Frontal cortex (tissue), 4 donors: Measurements from ENCODE around the gene DCLK1. TPM values are rescaled to one million over a fixed set of nuclear protein-coding genes. Genes with fewer than 3 reads are reported as not detected.

Experiments used
- DNase-seq, 2 donors: peaks; one replicate each; pipeline ENCODE4 v3.0.0; 2012; ENCODE audit warnings: low spot score in 2 of 2
- FAIRE-seq: peaks from 2 replicates; lab custom pipeline; 2012; peaks lifted over from hg19 to GRCh38; lab: Jason Lieb, UNC
- total RNA-seq: library from RNA; depleted of rRNA; stranded (reverse); fragments of >200 nt; gene quantifications from one replicate; pipeline ENCODE4 v1.2.3, GENCODE V29; 2014
- donor health status: control.
- donor health status: control.
- donor health status: control.

DCLK1 gene
- total RNA-seq, 1 donor from 2014 or later: 263 TPM

- DNase-seq (no peak), FAIRE-seq (no peak)
Measured at GRCh38 chr13:35744144-35744543, 387.0 kb downstream of the DCLK1 start.

GRCh38 chr13:35743165-35743564, 388.0 kb downstream of the DCLK1 start:
- no peak for FAIRE-seq

GRCh38 chr13:35741657-35742056, 389.5 kb downstream of the DCLK1 start:
- DNase-seq: no peak
- no peak for FAIRE-seq

More at GRCh38 chr13:35743165-35743564, 388.0 kb downstream of the DCLK1 start:
- no peak for DNase-seq

GRCh38 chr13:35736876-35737275, 394.3 kb downstream of the DCLK1 start:
- DNase-seq: no peak
- FAIRE-seq: no peak

- FAIRE-seq: no peak
- DNase-seq: no peak
Measured at GRCh38 chr13:35733827-35734226, 397.4 kb downstream of the DCLK1 start.

GRCh38 chr13:35732565-35732964, 398.6 kb downstream of the DCLK1 start:
- DNase-seq: no peak
- no peak for FAIRE-seq

GRCh38 chr13:35731471-35731870, 399.7 kb downstream of the DCLK1 start:
- DNase-seq (no peak), FAIRE-seq (no peak)

- FAIRE-seq (no peak), DNase-seq (no peak)
Measured at GRCh38 chr13:35729926-35730627, 401.1 kb downstream of the DCLK1 start.

GRCh38 chr13:35727881-35728280, 403.3 kb downstream of the DCLK1 start:
- FAIRE-seq: no peak
- DNase-seq: no peak

- FAIRE-seq (no peak), DNase-seq (no peak)
Measured at GRCh38 chr13:35724446-35724845, 406.7 kb downstream of the DCLK1 start.

- DNase-seq: no peak
- no peak for FAIRE-seq
Measured at GRCh38 chr13:35723821-35724220, 407.4 kb downstream of the DCLK1 start.

- no peak for DNase-seq
- FAIRE-seq: no peak
Measured at GRCh38 chr13:35723053-35723461, 408.1 kb downstream of the DCLK1 start.

- DNase-seq: no peak
Measured at GRCh38 chr13:35722458-35723052, 408.6 kb downstream of the DCLK1 start.

GRCh38 chr13:35720690-35721554, 410.3 kb downstream of the DCLK1 start:
- peak; percentile 21 to 63 for DNase-seq
- FAIRE-seq: no peak

More at GRCh38 chr13:35722458-35723052, 408.6 kb downstream of the DCLK1 start:
- no peak for FAIRE-seq

- FAIRE-seq: no peak
- no peak for DNase-seq
Measured at GRCh38 chr13:35720290-35720689, 410.9 kb downstream of the DCLK1 start.

Other genes with a start within 250 kb of the DCLK1 start
- 4.9 TPM for gene SOHLH2, start 83.2 kb upstream of the DCLK1 start, total RNA-seq
- gene CCDC169, start 166.4 kb upstream of the DCLK1 start, total RNA-seq: 6.9 TPM
- gene SPART, start 215.0 kb upstream of the DCLK1 start, total RNA-seq: 16.7 TPM